ENCODE data around the gene PROZ.
A peak's percentile ranks its signal among the peaks of the same experiment; 100 is the strongest.

Gene PROZ

DNA sequence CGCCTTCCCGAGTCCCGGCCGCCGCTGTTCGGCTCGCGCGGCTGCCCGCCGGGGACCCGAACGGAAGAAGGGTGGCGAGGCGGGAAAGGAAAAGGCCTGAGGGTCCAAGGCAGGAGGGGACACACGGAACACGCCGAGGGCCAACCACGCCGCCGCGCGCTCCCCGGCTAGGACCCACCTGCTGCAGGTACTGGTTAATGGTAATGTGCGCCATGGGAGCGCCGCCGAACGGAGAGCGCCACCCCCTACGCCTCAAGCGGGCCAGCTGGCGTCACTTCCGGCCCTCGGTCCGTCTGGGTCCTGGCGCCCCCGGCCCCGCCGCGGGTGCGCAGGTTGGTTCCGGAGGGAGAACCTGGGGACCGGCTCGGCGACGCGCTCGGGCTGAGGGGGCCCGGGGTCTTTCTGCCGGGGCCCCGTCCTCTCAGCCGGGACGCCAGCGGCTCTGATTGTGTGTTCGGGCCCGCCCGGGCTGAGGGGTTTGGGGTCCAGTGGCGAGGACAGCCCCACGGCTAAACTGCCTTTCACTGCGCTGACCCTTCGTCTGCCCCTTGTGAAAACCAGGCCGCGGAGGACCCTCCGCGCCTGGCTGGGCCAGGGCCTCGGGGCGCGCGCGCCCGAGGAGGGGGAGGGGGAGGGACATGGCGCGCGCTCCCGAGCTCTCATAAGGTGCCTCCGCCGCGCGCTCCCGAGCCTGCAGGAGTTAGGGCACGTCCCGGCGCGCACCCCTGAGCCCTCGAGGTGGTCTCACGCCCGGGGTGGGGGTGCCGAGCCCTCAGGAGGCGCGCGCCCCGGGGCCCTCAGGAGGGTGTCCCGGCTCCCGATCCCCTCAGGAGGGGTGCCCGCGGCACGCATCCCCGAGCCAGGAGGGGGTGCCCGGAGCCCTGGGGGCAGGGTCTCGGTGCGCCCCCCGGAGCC, 50.2 kb downstream of the PROZ start, which contains the start of gene PCID2 (continued):
- TF ChIP-seq TCF7L2 (IDR thresholded peaks at IDR 0.05; ENCODE audit: borderline replicate concordance, low read depth, low read length) (no peak), ZNF621 (tag by site-specific recombination; IDR thresholded peaks at IDR 0.05) (no peak), ZNF837 (tag by site-specific recombination; IDR thresholded peaks at IDR 0.05) (peak; percentile 64), ZNF707 (tag by site-specific recombination; IDR thresholded peaks at IDR 0.05) (no peak), FEZF1 (tag by site-specific recombination; IDR thresholded peaks at IDR 0.05) (peak; percentile 28; the same call in 1 of the 2 replicates), ZNF600 (tag by site-specific recombination; IDR thresholded peaks at IDR 0.05) (peak; percentile 27; the same call in 1 of the 2 replicates), YY2 (tag by site-specific recombination; IDR thresholded peaks at IDR 0.05) (peak; percentile 84), ZNF664 (tag by site-specific recombination; IDR thresholded peaks at IDR 0.05) (peak; percentile 48), YY1 (tag by site-specific recombination; IDR thresholded peaks at IDR 0.05) (peak; percentile 90), ZNF133 (tag by site-specific recombination; IDR thresholded peaks at IDR 0.05) (no peak), ZNF623 (tag by site-specific recombination; IDR thresholded peaks at IDR 0.05) (peak; percentile 31; the same call in 1 of the 2 replicates), PRDM1 (tag by site-specific recombination; IDR thresholded peaks at IDR 0.05) (0 out of 2 replicates have a peak, but pooled peaks have one; percentile 21), ZNF274 (IDR thresholded peaks at IDR 0.05; ENCODE audit: low read length) (no peak), ZNF274 (tag by site-specific recombination; IDR thresholded peaks at IDR 0.05; ENCODE audit: borderline replicate concordance) (no peak)
- TF ChIP-seq, protein P1, sequence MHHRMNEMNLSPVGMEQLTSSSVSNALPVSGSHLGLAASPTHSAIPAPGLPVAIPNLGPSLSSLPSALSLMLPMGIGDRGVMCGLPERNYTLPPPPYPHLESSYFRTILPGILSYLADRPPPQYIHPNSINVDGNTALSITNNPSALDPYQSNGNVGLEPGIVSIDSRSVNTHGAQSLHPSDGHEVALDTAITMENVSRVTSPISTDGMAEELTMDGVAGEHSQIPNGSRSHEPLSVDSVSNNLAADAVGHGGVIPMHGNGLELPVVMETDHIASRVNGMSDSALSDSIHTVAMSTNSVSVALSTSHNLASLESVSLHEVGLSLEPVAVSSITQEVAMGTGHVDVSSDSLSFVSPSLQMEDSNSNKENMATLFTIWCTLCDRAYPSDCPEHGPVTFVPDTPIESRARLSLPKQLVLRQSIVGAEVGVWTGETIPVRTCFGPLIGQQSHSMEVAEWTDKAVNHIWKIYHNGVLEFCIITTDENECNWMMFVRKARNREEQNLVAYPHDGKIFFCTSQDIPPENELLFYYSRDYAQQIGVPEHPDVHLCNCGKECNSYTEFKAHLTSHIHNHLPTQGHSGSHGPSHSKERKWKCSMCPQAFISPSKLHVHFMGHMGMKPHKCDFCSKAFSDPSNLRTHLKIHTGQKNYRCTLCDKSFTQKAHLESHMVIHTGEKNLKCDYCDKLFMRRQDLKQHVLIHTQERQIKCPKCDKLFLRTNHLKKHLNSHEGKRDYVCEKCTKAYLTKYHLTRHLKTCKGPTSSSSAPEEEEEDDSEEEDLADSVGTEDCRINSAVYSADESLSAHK (tag by site-specific recombination; IDR thresholded peaks at IDR 0.05), result peak; percentile 70; the same call in 1 of the 2 replicates
- TF ChIP-seq, protein P2, sequence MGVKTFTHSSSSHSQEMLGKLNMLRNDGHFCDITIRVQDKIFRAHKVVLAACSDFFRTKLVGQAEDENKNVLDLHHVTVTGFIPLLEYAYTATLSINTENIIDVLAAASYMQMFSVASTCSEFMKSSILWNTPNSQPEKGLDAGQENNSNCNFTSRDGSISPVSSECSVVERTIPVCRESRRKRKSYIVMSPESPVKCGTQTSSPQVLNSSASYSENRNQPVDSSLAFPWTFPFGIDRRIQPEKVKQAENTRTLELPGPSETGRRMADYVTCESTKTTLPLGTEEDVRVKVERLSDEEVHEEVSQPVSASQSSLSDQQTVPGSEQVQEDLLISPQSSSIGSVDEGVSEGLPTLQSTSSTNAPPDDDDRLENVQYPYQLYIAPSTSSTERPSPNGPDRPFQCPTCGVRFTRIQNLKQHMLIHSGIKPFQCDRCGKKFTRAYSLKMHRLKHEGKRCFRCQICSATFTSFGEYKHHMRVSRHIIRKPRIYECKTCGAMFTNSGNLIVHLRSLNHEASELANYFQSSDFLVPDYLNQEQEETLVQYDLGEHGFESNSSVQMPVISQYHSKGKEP (tag by site-specific recombination; IDR thresholded peaks at IDR 0.05), result peak; percentile 66; the same call in 1 of the 2 replicates
- TF ChIP-seq, protein P3, sequence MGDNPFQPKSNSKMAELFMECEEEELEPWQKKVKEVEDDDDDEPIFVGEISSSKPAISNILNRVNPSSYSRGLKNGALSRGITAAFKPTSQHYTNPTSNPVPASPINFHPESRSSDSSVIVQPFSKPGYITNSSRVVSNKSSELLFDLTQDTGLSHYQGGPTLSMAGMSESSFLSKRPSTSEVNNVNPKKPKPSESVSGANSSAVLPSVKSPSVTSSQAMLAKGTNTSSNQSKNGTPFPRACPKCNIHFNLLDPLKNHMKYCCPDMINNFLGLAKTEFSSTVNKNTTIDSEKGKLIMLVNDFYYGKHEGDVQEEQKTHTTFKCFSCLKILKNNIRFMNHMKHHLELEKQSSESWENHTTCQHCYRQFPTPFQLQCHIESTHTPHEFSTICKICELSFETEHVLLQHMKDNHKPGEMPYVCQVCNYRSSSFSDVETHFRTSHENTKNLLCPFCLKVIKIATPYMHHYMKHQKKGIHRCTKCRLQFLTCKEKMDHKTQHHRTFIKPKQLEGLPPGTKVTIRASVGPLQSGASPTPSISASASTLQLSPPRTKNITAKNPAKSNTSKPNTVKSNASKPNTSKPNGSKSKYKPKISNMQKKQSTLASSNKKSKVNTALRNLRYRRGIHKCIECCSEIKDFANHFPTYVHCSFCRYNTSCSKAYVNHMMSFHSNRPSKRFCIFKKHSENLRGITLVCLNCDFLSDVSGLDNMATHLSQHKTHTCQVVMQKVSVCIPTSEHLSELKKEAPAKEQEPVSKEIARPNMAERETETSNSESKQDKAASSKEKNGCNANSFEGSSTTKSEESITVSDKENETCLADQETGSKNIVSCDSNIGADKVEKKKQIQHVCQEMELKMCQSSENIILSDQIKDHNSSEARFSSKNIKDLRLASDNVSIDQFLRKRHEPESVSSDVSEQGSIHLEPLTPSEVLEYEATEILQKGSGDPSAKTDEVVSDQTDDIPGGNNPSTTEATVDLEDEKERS (tag by site-specific recombination; IDR thresholded peaks at IDR 0.05), result 0 out of 2 replicates have a peak, but pooled peaks have one; percentile 72
- TF ChIP-seq, protein P4, sequence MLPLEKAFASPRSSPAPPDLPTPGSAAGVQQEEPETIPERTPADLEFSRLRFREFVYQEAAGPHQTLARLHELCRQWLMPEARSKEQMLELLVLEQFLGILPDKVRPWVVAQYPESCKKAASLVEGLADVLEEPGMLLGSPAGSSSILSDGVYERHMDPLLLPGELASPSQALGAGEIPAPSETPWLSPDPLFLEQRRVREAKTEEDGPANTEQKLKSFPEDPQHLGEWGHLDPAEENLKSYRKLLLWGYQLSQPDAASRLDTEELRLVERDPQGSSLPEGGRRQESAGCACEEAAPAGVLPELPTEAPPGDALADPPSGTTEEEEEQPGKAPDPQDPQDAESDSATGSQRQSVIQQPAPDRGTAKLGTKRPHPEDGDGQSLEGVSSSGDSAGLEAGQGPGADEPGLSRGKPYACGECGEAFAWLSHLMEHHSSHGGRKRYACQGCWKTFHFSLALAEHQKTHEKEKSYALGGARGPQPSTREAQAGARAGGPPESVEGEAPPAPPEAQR (tag by site-specific recombination; IDR thresholded peaks at IDR 0.05), result no peak; the same call in 1 of the 2 replicates
